Parathyroid adenoma (tissue), 2 donors: ENCODE measurements around the gene CTCF.

ENCODE experiments used
- H2AFZ ChIP-seq: fragments of 300-600 bp; sonication (generic); one replicate; pipeline ENCODE4 v1.7.0; 2017; ENCODE audit warnings: antibody characterized with exemption, mild to moderate bottlenecking
- H3K27ac ChIP-seq: fragments of 300-600 bp; sonication (generic); one replicate; pipeline ENCODE4 v1.7.0; 2017
- H3K27me3 ChIP-seq: fragments of 300-600 bp; sonication (generic); one replicate; pipeline ENCODE4 v1.7.0; 2017; ENCODE audit warnings: low read length; ENCODE audit not compliant: control insufficient read depth, insufficient read depth
- H3K36me3 ChIP-seq: fragments of 300-600 bp; sonication (generic); one replicate; pipeline ENCODE4 v1.7.0; 2017; ENCODE audit warnings: low read length; ENCODE audit not compliant: control insufficient read depth, insufficient read depth
- H3K4me1 ChIP-seq: fragments of 300-600 bp; sonication (generic); one replicate; pipeline ENCODE4 v1.7.0; 2017; ENCODE audit warnings: control low read depth
- H3K4me2 ChIP-seq: fragments of 300-600 bp; sonication (generic); one replicate; pipeline ENCODE4 v1.7.0; 2017; ENCODE audit warnings: low read length
- H3K4me3 ChIP-seq: fragments of 300-600 bp; sonication (generic); one replicate; pipeline ENCODE4 v1.7.0; 2017; ENCODE audit warnings: low read depth, low read length
- H3K79me2 ChIP-seq: fragments of 300-600 bp; sonication (generic); one replicate; pipeline ENCODE4 v1.7.0; 2017; ENCODE audit warnings: control low read depth
- H3K9ac ChIP-seq: fragments of 300-600 bp; sonication (generic); one replicate; pipeline ENCODE4 v1.7.0; 2017; ENCODE audit warnings: mild to moderate bottlenecking
- H3K9me3 ChIP-seq: fragments of 300-600 bp; sonication (generic); one replicate; pipeline ENCODE4 v1.7.0; 2017; ENCODE audit warnings: low read length; ENCODE audit not compliant: control insufficient read depth
- CTCF ChIP-seq: fragments of 300-600 bp; sonication (generic); IDR thresholded peaks from one replicate; pipeline ENCODE4 v1.7.0; 2017; ENCODE audit warnings: antibody characterized with exemption, mild to moderate bottlenecking
- donor health status: primary hyperparathyroidism.

The CTCF gene

GRCh38 chr16:67534431-67534830, 27.9 kb upstream of the CTCF start:
- Histone ChIP-seq H3K4me1 (peaks cover 17% of the 10 kb centered on the region), H3K27ac (no peak overlapping the region), H2AFZ (no peak overlapping the region), H3K4me3 (no peak overlapping the region), H3K9me3 (no peaks in the 10 kb centered on the region), H3K79me2 (peaks cover 37% of the 10 kb centered on the region), H3K4me2 (no peak overlapping the region), H3K36me3 (no peaks in the 10 kb centered on the region), H3K27me3 (no peaks in the 10 kb centered on the region), H3K9ac (no peak overlapping the region)
- TF ChIP-seq CTCF, result no peak

- no peak overlapping the region for H3K4me3 ChIP-seq
- H3K36me3 ChIP-seq, result no peaks in the 10 kb centered on the region
- H3K4me1 ChIP-seq, result peaks cover 17% of the 10 kb centered on the region
- no peak overlapping the region for H3K4me2 ChIP-seq
- H3K9ac ChIP-seq, result no peak overlapping the region
- H2AFZ ChIP-seq, result no peak overlapping the region
- no peak overlapping the region for H3K27ac ChIP-seq
- no peak for TF ChIP-seq CTCF
- H3K27me3 ChIP-seq, result no peaks in the 10 kb centered on the region
- no peaks in the 10 kb centered on the region for H3K9me3 ChIP-seq
- H3K79me2 ChIP-seq, result peaks cover 35% of the 10 kb centered on the region
Measured at GRCh38 chr16:67535201-67535600, 27.1 kb upstream of the CTCF start.

- Histone ChIP-seq H3K4me1 (peaks cover 5% of the 10 kb centered on the region), H3K36me3 (no peaks in the 10 kb centered on the region), H3K79me2 (peaks cover 16% of the 10 kb centered on the region), H3K27ac (peak overlapping the region; percentile 59), H3K4me2 (peak overlapping the region; percentile 85), H3K27me3 (no peaks in the 10 kb centered on the region), H2AFZ (peak overlapping the region; percentile 2), H3K4me3 (peak overlapping the region; percentile 68), H3K9ac (no peak overlapping the region), H3K9me3 (no peaks in the 10 kb centered on the region)
- no peak for TF ChIP-seq CTCF
Measured at GRCh38 chr16:67537270-67537635, 25.1 kb upstream of the CTCF start.

GRCh38 chr16:67537636-67538591, 24.4 kb upstream of the CTCF start:
- Histone ChIP-seq H3K4me3 (peak overlapping the region; percentile 68), H3K79me2 (peaks cover 10% of the 10 kb centered on the region), H3K9ac (no peak overlapping the region), H2AFZ (peak overlapping the region; percentile 36), H3K9me3 (no peaks in the 10 kb centered on the region), H3K4me1 (peaks cover 5% of the 10 kb centered on the region), H3K36me3 (no peaks in the 10 kb centered on the region), H3K27me3 (no peaks in the 10 kb centered on the region), H3K4me2 (peak overlapping the region; percentile 85), H3K27ac (peak overlapping the region; percentile 59)
- no peak for TF ChIP-seq CTCF

GRCh38 chr16:67538666-67539101, 23.6 kb upstream of the CTCF start:
- TF ChIP-seq CTCF, result no peak
- Histone ChIP-seq H3K4me2 (no peak overlapping the region), H3K79me2 (peaks cover 4% of the 10 kb centered on the region), H3K4me3 (no peak overlapping the region), H3K36me3 (no peaks in the 10 kb centered on the region), H3K27ac (peak overlapping the region; percentile 15), H3K9me3 (no peaks in the 10 kb centered on the region), H3K9ac (no peak overlapping the region), H3K4me1 (peaks cover 5% of the 10 kb centered on the region), H2AFZ (no peak overlapping the region), H3K27me3 (no peaks in the 10 kb centered on the region)
